Kidney (tissue), 14 donors: ENCODE measurements around the gene CALR3. TPM values are rescaled to one million over a fixed set of nuclear protein-coding genes. Genes with fewer than 3 reads are reported as not detected.

Experiments
- DNase-seq, 5 donors: peaks; one replicate each; pipeline ENCODE4 v3.0.0-alpha.2; 2013 to 2020
- FAIRE-seq: peaks from 2 replicates; lab custom pipeline; 2012; peaks lifted over from hg19 to GRCh38; lab: Jason Lieb, UNC
- H3K27ac ChIP-seq, 2 donors: one replicate each; pipeline ENCODE4 v1.7.0; 2013; ENCODE audit warnings: low read depth in 2 of 2, low read length in 2 of 2, inconsistent platforms in 1 of 2
- H3K27me3 ChIP-seq: one replicate; pipeline ENCODE4 v1.7.1; 2013; ENCODE audit warnings: low read length, inconsistent platforms; ENCODE audit not compliant: control insufficient read depth, insufficient read depth
- H3K36me3 ChIP-seq, 3 donors: one replicate each; pipeline versions ENCODE4 v1.7.0 to v1.7.1; 2013; ENCODE audit warnings: low read length in 3 of 3, control low read depth in 1 of 3, inconsistent platforms in 1 of 3; ENCODE audit not compliant: insufficient read depth in 3 of 3, control insufficient read depth in 2 of 3
- H3K4me1 ChIP-seq, 3 donors: one replicate each; pipeline versions ENCODE4 v1.7.0 to v1.7.1; 2013; ENCODE audit warnings: low read length in 3 of 3, inconsistent platforms in 1 of 3, low read depth in 1 of 3; ENCODE audit not compliant: control insufficient read depth in 2 of 3, insufficient read depth in 2 of 3
- H3K4me3 ChIP-seq, 3 donors: one replicate each; pipeline versions ENCODE4 v1.7.0 to v1.8.1; 2013; ENCODE audit warnings: low read length in 3 of 3, control low read depth in 1 of 3, inconsistent platforms in 1 of 3
- H3K9ac ChIP-seq, 3 donors: one replicate each; pipeline versions ENCODE4 v1.7.0 to v1.7.1; 2013; ENCODE audit warnings: low read length in 3 of 3, control low read depth in 1 of 3, inconsistent platforms in 1 of 3
- H3K9me3 ChIP-seq, 3 donors: one replicate each; pipeline versions ENCODE4 v1.7.0 to v1.7.1; 2013; ENCODE audit warnings: low read length in 3 of 3, control low read depth in 1 of 3, inconsistent platforms in 1 of 3; ENCODE audit not compliant: control insufficient read depth in 2 of 3, insufficient read depth in 1 of 3
- CTCF ChIP-seq: IDR thresholded peaks from 3 replicates; pipeline ENCODE4 v1.5.1; 2012; ENCODE audit warnings: mild to moderate bottlenecking, moderate library complexity, borderline replicate concordance; ENCODE audit not compliant: insufficient read depth; ENCODE audit errors: extremely low read depth
- intact Hi-C: fragments of 100-400 bp; cut with DNase I; formaldehyde crosslinking; loops from one replicate; pipeline ENCODE4 v1.11.1; 2022
- polyA plus RNA-seq: library from polyadenylated mRNA; stranded (reverse); fragments of 350-450 nt; fragmentation: Illumina TruSeq; extraction: RNeasy Lipid Tissue Mini Kit (QIAGEN cat#74804); gene quantifications from one replicate; pipeline ENCODE4 v1.2.3, GENCODE V29; 2014; ENCODE audit warnings: low read depth, low replicate concordance; ENCODE audit not compliant: insufficient read depth
- total RNA-seq: library from RNA; stranded (reverse); fragmentation: NEBNext Ultra II Directional; extraction: Animal tissue kit (Norgen Biotek cat#: 25700); gene quantifications from one replicate; pipeline ENCODE4 v1.2.1, GENCODE V29; 2021
- donor health status: control.
- donor health status: control.
- donor health status: control.
- donor health status: control.
- donor health status: control.
- donor health status: DM: yes; HTN: yes; CAD: no.
- donor health status: Normal renal cell carcinoma (clear cell type).

Gene CALR3
- total and polyA plus RNA-seq, 2 donors from 2014 or later, result not detected

GRCh38 chr19:16445238-16446107 lies 50.5 kb downstream of the CALR3 start:
- DNase-seq, result no peak
- Histone ChIP-seq H3K4me3 (no peak overlapping the region), H3K27me3 (no peaks in the 10 kb centered on the region), H3K9me3 (no peaks in the 10 kb centered on the region), H3K27ac (no peak overlapping the region), H3K4me1 (peaks cover 12 to 33% (median 27%) of the 10 kb centered on the region in 3 donors), H3K9ac (no peak overlapping the region), H3K36me3 (peaks cover 0 to 3% (median 0%) of the 10 kb centered on the region in 3 donors)
- no peak for TF ChIP-seq CTCF
- intact Hi-C loops, result no loop called here
- no peak for FAIRE-seq

DNA sequence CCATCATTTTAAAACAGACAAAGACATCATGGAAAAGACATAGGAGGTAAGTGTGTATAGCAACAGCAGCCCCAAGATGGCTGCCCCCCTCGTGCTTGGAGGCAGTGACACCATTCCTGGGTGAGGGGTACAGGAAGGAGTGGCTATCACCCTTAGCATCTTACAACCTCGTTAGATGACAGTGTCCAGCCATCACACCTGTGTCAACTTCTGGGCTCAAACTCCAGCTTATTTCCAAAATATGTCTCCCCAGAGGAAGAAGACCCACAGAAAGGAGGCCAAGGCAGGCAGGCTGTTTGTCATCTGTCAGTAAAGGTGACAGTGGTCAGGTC lies 51.7 kb downstream of the CALR3 start:
- intact Hi-C loops, result no loop called here
- no peak for TF ChIP-seq CTCF
- no peaks in the 10 kb centered on the region for H3K27me3 ChIP-seq
- peaks cover 0 to 4% (median 3%) of the 10 kb centered on the region in 3 donors for H3K36me3 ChIP-seq
- no peaks in the 10 kb centered on the region for H3K9me3 ChIP-seq
- H3K27ac ChIP-seq, result no peak overlapping the region
- H3K4me1 ChIP-seq, result peaks cover 12 to 33% (median 27%) of the 10 kb centered on the region in 3 donors
- no peak overlapping the region for H3K4me3 ChIP-seq
- no peak for DNase-seq
- no peak overlapping the region for H3K9ac ChIP-seq
- no peak for FAIRE-seq

DNA sequence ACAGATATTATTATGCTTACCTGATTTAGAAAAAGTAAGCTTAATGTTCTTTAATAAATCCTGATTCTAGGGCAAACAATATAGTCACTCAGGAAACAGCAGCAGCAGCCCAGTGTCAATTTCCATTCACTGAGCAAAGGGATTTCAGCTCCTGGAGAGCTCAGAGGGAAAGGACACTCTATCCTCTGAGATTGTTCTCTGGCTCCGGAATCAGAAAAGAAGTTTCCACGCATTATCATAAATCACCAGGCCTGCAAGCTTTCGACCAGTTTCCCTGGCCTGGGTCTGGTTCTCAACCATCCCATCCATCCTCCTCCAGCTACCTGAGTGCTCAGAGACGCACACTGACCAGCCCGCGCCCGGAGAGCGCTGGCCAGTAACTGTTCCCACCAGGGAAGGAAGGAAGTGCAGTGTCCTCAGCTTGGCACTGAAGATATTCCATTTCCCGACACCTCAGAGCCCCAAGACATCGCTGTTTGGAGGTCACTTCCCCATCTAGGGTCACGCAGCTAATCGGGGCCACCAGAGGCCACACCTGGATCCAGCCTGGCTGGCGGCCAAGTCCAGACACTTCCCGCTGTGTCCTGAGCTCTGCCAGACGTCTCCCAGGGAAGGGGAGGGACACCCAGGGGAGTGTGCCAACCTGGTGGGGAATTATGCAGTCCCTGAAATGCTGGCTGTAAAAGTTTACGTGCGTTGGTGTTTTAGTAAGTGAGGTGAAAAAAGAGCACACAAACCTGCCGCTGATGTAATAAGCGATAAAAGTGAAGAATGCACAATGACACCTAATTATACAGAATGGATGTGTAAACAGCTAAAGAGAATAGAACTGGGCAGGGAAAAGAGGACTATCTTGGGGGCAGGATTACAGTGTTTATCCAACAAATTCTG lies 53.3 kb downstream of the CALR3 start:
- Histone ChIP-seq H3K4me3 (no peak overlapping the region), H3K9me3 (no peaks in the 10 kb centered on the region), H3K4me1 (peaks cover 12 to 31% (median 27%) of the 10 kb centered on the region in 3 donors), H3K27me3 (no peaks in the 10 kb centered on the region), H3K27ac (peak overlapping the region in 1 of 2 donors; percentile 45), H3K36me3 (peaks cover 0 to 8% (median 6%) of the 10 kb centered on the region in 3 donors), H3K9ac (peak overlapping the region in 1 of 3 donors; percentile 4)
- intact Hi-C loops, result no loop called here
- no peak for TF ChIP-seq CTCF
- DNase-seq (no peak), FAIRE-seq (no peak)
